IMR-90 (cell line): Measurements from ENCODE around the gene HERPUD1. TPM values are rescaled to one million over a fixed set of nuclear protein-coding genes. Genes with fewer than 3 reads are reported as not detected.

Source experiments
- ATAC-seq: fragments of 200-7000 bp; cut with Tn5 transposase; 2 replicates; pipeline ENCODE4 v1.9.1; 2020; ENCODE audit warnings: low read depth, mild to moderate bottlenecking, moderate library complexity
- BruUV-seq: library from RNA; stranded (reverse); fragments of 400-500 nt; replicated peaks from 2 replicates; lab custom pipeline; 2021; lab: Mats Ljungman, UMichigan
- CTCF ChIA-PET: fragments of 300-600 bp; formaldehyde crosslinking; extraction: SDS; loops from one replicate; lab custom pipeline; 2021; ENCODE audit warnings: antibody characterized with exemption; lab: Yijun Ruan, JAX
- POLR2A ChIA-PET: fragments of 300-600 bp; sonication (Branson Sonifier 250); formaldehyde crosslinking; loops from one replicate; lab custom pipeline; 2022; ENCODE audit warnings: antibody characterized with exemption; ENCODE audit not compliant: unreplicated experiment; lab: Charles Lee
- DNase-seq: peaks from one replicate; pipeline ENCODE4 v3.0.0; 2013
- H2AFZ ChIP-seq: replicated peaks from 2 replicates; pipeline ENCODE3; 2013; ENCODE audit warnings: low read length, mild to moderate bottlenecking; ENCODE audit not compliant: poor library complexity
- H2AK5ac ChIP-seq: 2 replicates; pipeline ENCODE4 v1.6.1; 2013; ENCODE audit warnings: low read depth, low read length, inconsistent platforms
- H2AK9ac ChIP-seq: replicated peaks from 2 replicates; pipeline ENCODE3; 2013; ENCODE audit warnings: mild to moderate bottlenecking, low read depth, low read length, moderate library complexity; ENCODE audit not compliant: poor library complexity
- H2BK120ac ChIP-seq: 2 replicates; pipeline ENCODE4 v1.6.1; 2013; ENCODE audit warnings: low read depth, low read length, inconsistent platforms
- H2BK15ac ChIP-seq: 3 replicates; pipeline ENCODE4 v1.6.1; 2013; ENCODE audit warnings: low read depth, low read length, inconsistent platforms
- H2BK20ac ChIP-seq: 2 replicates; pipeline ENCODE4 v1.6.1; 2013; ENCODE audit warnings: low read depth, mild to moderate bottlenecking, inconsistent platforms, low read length, moderate library complexity
- H2BK5ac ChIP-seq: 2 replicates; pipeline ENCODE4 v1.6.1; 2013; ENCODE audit warnings: mild to moderate bottlenecking, low read depth, low read length, inconsistent platforms; ENCODE audit not compliant: poor library complexity, severe bottlenecking
- H3K14ac ChIP-seq: replicated peaks from 2 replicates; pipeline ENCODE4 v1.6.1; 2013; ENCODE audit warnings: low read depth, low read length, inconsistent platforms
- H3K18ac ChIP-seq: 2 replicates; pipeline ENCODE4 v1.6.1; 2013; ENCODE audit warnings: low read depth, low read length, control low read depth
- H3K23ac ChIP-seq: 2 replicates; pipeline ENCODE4 v1.6.1; 2013; ENCODE audit warnings: low read depth, low read length, inconsistent platforms
- H3K27ac ChIP-seq: 2 replicates; pipeline ENCODE4 v1.5.1; 2013; ENCODE audit warnings: mild to moderate bottlenecking, control low read depth, low read length; ENCODE audit not compliant: insufficient read depth
- H3K27me3 ChIP-seq: 2 replicates; pipeline ENCODE4 v1.6.1; 2013; ENCODE audit warnings: low read length; ENCODE audit not compliant: control insufficient read depth, insufficient read depth
- H3K36me3 ChIP-seq: 2 replicates; pipeline ENCODE4 v1.6.1; 2013; ENCODE audit warnings: low read length, mixed read lengths; ENCODE audit not compliant: control insufficient read depth, insufficient read depth
- H3K4ac ChIP-seq: 2 replicates; pipeline ENCODE4 v1.6.1; 2013; ENCODE audit warnings: low read depth, low read length, inconsistent platforms
- H3K4me1 ChIP-seq: 2 replicates; pipeline ENCODE4 v1.6.1; 2013; ENCODE audit warnings: low read length, mixed read lengths; ENCODE audit not compliant: control insufficient read depth, insufficient read depth
- H3K4me2 ChIP-seq: 2 replicates; pipeline ENCODE4 v1.6.1; 2013; ENCODE audit warnings: low read depth, mild to moderate bottlenecking, control low read depth, low read length, moderate library complexity
- H3K4me3 ChIP-seq: 2 replicates; pipeline ENCODE4 v1.5.1; 2013; ENCODE audit warnings: low read depth, mild to moderate bottlenecking, control low read depth, low read length, moderate library complexity; ENCODE audit not compliant: insufficient read depth
- H3K56ac ChIP-seq: 2 replicates; pipeline ENCODE4 v1.6.1; 2013; ENCODE audit warnings: low read length, inconsistent platforms; ENCODE audit not compliant: insufficient read depth; ENCODE audit errors: extremely low read depth
- H3K79me1 ChIP-seq, 2 experiments: 2 replicates each; pipeline ENCODE4 v1.6.1; 2013; ENCODE audit warnings: low read length in 2 of 2, inconsistent platforms in 1 of 2, low read depth in 1 of 2
- H3K9ac ChIP-seq: 2 replicates; pipeline ENCODE4 v1.6.1; 2013; ENCODE audit warnings: low read depth, low read length, control low read depth
- H3K9me1 ChIP-seq: 2 replicates; pipeline ENCODE4 v1.6.1; 2013; ENCODE audit warnings: low read length, inconsistent platforms; ENCODE audit not compliant: insufficient read depth
- H3K9me3 ChIP-seq: 2 replicates; pipeline ENCODE4 v1.6.1; 2013; ENCODE audit warnings: low read length; ENCODE audit not compliant: control insufficient read depth, insufficient read depth
- H4K20me1 ChIP-seq: 2 replicates; pipeline ENCODE4 v1.6.1; 2013; ENCODE audit warnings: low read length, inconsistent platforms; ENCODE audit not compliant: insufficient read depth
- H4K5ac ChIP-seq: 2 replicates; pipeline ENCODE4 v1.6.1; 2013; ENCODE audit warnings: mild to moderate bottlenecking, low read depth, low read length, control low read depth
- H4K8ac ChIP-seq, 2 experiments: 2 replicates each; pipeline ENCODE4 v1.6.1; 2013; ENCODE audit warnings: low read depth in 2 of 2, low read length in 2 of 2, control low read depth in 1 of 2, inconsistent platforms in 1 of 2
- H4K91ac ChIP-seq: 2 replicates; pipeline ENCODE4 v1.6.1; 2013; ENCODE audit warnings: low read depth, low read length, inconsistent platforms; ENCODE audit not compliant: insufficient read depth
- BHLHE40 ChIP-seq: fragments of 150-350 bp; IDR thresholded peaks from 2 replicates; pipeline ENCODE4 v1.6.1; 2016; ENCODE audit warnings: mild to moderate bottlenecking, low read depth, low read length
- CEBPB ChIP-seq: IDR thresholded peaks from 2 replicates; pipeline ENCODE4 v1.6.1; 2012; ENCODE audit warnings: low read depth, low read length, improper control_type of control experiment
- CHD1 ChIP-seq: IDR thresholded peaks from 2 replicates; pipeline ENCODE4 v1.6.1; 2012; ENCODE audit warnings: low read depth, low read length, improper control_type of control experiment
- FOS ChIP-seq: fragments of 150-350 bp; IDR thresholded peaks from 2 replicates; pipeline ENCODE4 v1.6.1; 2016; ENCODE audit warnings: low read depth, low read length
- MAFK ChIP-seq: IDR thresholded peaks from 2 replicates; pipeline ENCODE4 v1.6.1; 2012; ENCODE audit warnings: low read depth, low read length, improper control_type of control experiment
- MAZ ChIP-seq: IDR thresholded peaks from 2 replicates; pipeline ENCODE4 v1.6.1; 2012; ENCODE audit warnings: low read depth, mild to moderate bottlenecking, low read length, improper control_type of control experiment, moderate library complexity, borderline replicate concordance
- MXI1 ChIP-seq: IDR thresholded peaks from 2 replicates; pipeline ENCODE4 v1.6.1; 2012; ENCODE audit warnings: low read depth, mild to moderate bottlenecking, low read length, moderate library complexity, borderline replicate concordance
- POLR2A ChIP-seq: IDR thresholded peaks from 2 replicates; pipeline ENCODE4 v1.6.1; 2012; ENCODE audit warnings: mild to moderate bottlenecking, low read depth, low read length
- RAD21 ChIP-seq: IDR thresholded peaks from 2 replicates; pipeline ENCODE4 v1.6.1; 2012; ENCODE audit warnings: low read length, improper control_type of control experiment
- RCOR1 ChIP-seq: IDR thresholded peaks from 2 replicates; pipeline ENCODE4 v1.6.1; 2012; ENCODE audit warnings: mild to moderate bottlenecking, low read length, improper control_type of control experiment; ENCODE audit not compliant: insufficient replicate concordance
- RFX5 ChIP-seq: IDR thresholded peaks from 2 replicates; pipeline ENCODE4 v1.8.0; 2012; ENCODE audit warnings: low read depth, mild to moderate bottlenecking, low read length, moderate library complexity
- SMC3 ChIP-seq: fragments of 150-350 bp; IDR thresholded peaks from 2 replicates; pipeline ENCODE4 v1.6.1; 2016; ENCODE audit warnings: low read depth, mild to moderate bottlenecking, antibody characterized with exemption, low read length, moderate library complexity
- WGBS, 2 experiments: methylation state at CpG; one replicate each; pipeline versions ENCODE4 v1.1.5 to v1.1.7; 2013; ENCODE audit warnings: missing lambda C conversion rate in 2 of 2; ENCODE audit not compliant: insufficient read length in 1 of 2; ENCODE audit errors: extremely low coverage in 2 of 2; 5-methylcytosine and 5-hydroxymethylcytosine counted together
- dilution Hi-C: fragments of 300-500 bp; cut with HindIII; formaldehyde crosslinking; loops from one replicate; pipeline ENCODE4 v1.14.3; 2018; ENCODE audit warnings: low sequenced_read_pairs; ENCODE audit not compliant: unreplicated experiment
- in situ Hi-C: fragments of 300-500 bp; cut with MboI; formaldehyde crosslinking; loops from 3 replicates; pipeline ENCODE4 v1.14.3; 2019; ENCODE audit warnings: low sequenced_read_pairs, inconsistent platforms, mixed read lengths
- intact Hi-C: fragments of 100-400 bp; cut with micrococcal nuclease; formaldehyde crosslinking; loops from 2 replicates; pipeline ENCODE4 v1.10.0; 2022
- polyA plus RNA-seq, 3 experiments: library from polyadenylated mRNA; depleted of rRNA; stranded (reverse); fragments of >200 nt; gene quantifications; 2 replicates each; pipeline ENCODE4 v1.2.3, GENCODE V29; 2012; ENCODE audit warnings: low replicate concordance in 1 of 3
- total RNA-seq: library from RNA; depleted of rRNA; stranded (reverse); fragments of >200 nt; gene quantifications from 2 replicates; pipeline ENCODE4 v1.2.3, GENCODE V29; 2012
- TF ChIP-seq, protein P1 (sequence below): fragments of 150-350 bp; IDR thresholded peaks from 2 replicates; pipeline ENCODE4 v1.6.1; 2017; ENCODE audit warnings: mild to moderate bottlenecking, antibody characterized with exemption, low read length, low read depth
- TF ChIP-seq, protein P2 (sequence below): conservative IDR thresholded peaks from 2 replicates; pipeline ENCODE4 v1.5.1; 2012; ENCODE audit warnings: mild to moderate bottlenecking, low read depth, low read length, improper control_type of control experiment

HERPUD1 gene
- total and polyA plus RNA-seq, 2 of the 4 experiments (the other 2 are of a cell fraction): 130 to 148 TPM

DNA sequence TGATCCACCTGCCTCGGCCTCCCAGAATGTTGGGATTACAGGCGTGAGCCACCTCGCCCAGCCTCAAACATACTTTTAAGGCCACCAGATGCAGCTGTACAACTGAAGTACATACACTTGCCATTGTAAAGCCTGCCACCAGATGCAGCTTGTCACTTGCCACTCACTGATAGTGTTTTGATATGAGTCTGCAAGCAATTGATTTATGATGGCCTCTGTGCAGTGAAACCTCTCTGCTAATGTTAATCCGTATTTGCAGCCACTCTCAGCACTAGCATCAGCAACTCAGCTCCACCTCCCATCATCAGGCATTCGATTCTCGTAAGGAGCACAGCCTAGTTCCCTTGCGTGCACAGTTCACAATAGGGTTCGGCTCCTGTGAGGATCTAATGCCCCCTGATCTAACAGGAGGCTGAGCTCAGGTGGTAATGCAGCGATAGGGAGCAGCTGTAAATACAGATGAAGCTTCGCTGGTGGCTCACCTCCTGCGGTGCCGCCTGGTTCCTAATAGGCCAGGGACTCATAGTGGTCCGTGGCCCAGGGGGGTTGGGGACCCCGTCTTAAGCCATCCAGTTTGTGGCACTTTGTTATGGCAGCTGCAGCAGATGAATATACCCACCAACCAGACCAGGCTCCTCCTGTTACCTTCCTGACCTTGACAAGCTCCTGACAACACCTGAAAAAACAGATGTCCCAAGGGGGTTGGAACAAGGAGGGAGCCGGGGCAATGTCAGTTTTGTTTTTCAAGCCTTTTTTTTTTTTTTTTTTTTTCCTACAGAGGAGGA, 1.3 kb upstream of the HERPUD1 start:
- no peak overlapping the region for H3K4me2 ChIP-seq
- peak overlapping the region; percentile 82; the same call in 2 of the 3 replicates for H2BK15ac ChIP-seq
- no peak overlapping the region for H3K9ac ChIP-seq
- intact Hi-C loops: no loop called here
- ChIA-PET CTCF (no interaction called here), POLR2A (no interaction called here)
- dilution Hi-C loops: no loop called here
- peaks cover 9 to 27% of the 10 kb centered on the region in 2 experiments for H3K79me1 ChIP-seq
- H2BK20ac ChIP-seq: 0 out of 2 replicates have a peak overlapping the region, but pooled peaks have one; percentile 4
- TF ChIP-seq, protein P1, sequence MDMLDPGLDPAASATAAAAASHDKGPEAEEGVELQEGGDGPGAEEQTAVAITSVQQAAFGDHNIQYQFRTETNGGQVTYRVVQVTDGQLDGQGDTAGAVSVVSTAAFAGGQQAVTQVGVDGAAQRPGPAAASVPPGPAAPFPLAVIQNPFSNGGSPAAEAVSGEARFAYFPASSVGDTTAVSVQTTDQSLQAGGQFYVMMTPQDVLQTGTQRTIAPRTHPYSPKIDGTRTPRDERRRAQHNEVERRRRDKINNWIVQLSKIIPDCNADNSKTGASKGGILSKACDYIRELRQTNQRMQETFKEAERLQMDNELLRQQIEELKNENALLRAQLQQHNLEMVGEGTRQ: no peak
- no peak for TF ChIP-seq RAD21
- TF ChIP-seq MAFK: no peak
- TF ChIP-seq RCOR1: no peak
- TF ChIP-seq RFX5: no peak
- no peak for TF ChIP-seq MXI1
- no peak for TF ChIP-seq MAZ
- TF ChIP-seq, protein P2, sequence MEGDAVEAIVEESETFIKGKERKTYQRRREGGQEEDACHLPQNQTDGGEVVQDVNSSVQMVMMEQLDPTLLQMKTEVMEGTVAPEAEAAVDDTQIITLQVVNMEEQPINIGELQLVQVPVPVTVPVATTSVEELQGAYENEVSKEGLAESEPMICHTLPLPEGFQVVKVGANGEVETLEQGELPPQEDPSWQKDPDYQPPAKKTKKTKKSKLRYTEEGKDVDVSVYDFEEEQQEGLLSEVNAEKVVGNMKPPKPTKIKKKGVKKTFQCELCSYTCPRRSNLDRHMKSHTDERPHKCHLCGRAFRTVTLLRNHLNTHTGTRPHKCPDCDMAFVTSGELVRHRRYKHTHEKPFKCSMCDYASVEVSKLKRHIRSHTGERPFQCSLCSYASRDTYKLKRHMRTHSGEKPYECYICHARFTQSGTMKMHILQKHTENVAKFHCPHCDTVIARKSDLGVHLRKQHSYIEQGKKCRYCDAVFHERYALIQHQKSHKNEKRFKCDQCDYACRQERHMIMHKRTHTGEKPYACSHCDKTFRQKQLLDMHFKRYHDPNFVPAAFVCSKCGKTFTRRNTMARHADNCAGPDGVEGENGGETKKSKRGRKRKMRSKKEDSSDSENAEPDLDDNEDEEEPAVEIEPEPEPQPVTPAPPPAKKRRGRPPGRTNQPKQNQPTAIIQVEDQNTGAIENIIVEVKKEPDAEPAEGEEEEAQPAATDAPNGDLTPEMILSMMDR: no peak
- no peak for TF ChIP-seq FOS
- TF ChIP-seq CHD1: no peak
- no peak for TF ChIP-seq CEBPB
- TF ChIP-seq POLR2A: no peak
- TF ChIP-seq SMC3: no peak
- TF ChIP-seq BHLHE40: no peak
- peak overlapping the region; percentile 100 for H2AK9ac ChIP-seq
- no peak overlapping the region; the same call in 1 of the 2 replicates for H3K18ac ChIP-seq
- no TSS peak for BruUV-seq
- peak overlapping the region; percentile 100 for H3K4ac ChIP-seq
- peak overlapping the region; percentile 91 to 100 for H4K8ac ChIP-seq
- H3K9me3 ChIP-seq: no peaks in the 10 kb centered on the region
- H3K9me1 ChIP-seq: peaks cover 7% of the 10 kb centered on the region
- peak overlapping the region; percentile 19; the same call in 1 of the 2 replicates for H3K27ac ChIP-seq
- peaks cover 8% of the 10 kb centered on the region for H3K4me1 ChIP-seq
- H3K23ac ChIP-seq: peak overlapping the region; percentile 99
- peak overlapping the region; percentile 82 for H2AFZ ChIP-seq
- in situ Hi-C loops: no loop called here
- peak overlapping the region; percentile 80 for H4K91ac ChIP-seq
- ATAC-seq: no peak
- H4K20me1 ChIP-seq: peaks cover 34% of the 10 kb centered on the region
- H2BK120ac ChIP-seq: peak overlapping the region; percentile 90
- no peak overlapping the region for H3K56ac ChIP-seq
- no CpG with 5 or more reads among the region's 15 CpGs for WGBS, 2 experiments
- H4K5ac ChIP-seq: peak overlapping the region; percentile 99
- H3K4me3 ChIP-seq: no peak overlapping the region
- H2AK5ac ChIP-seq: peak overlapping the region; percentile 42
- peaks cover 6% of the 10 kb centered on the region for H3K36me3 ChIP-seq
- peak overlapping the region; percentile 100; the same call in 1 of the 2 replicates for H3K14ac ChIP-seq
- no peak for DNase-seq
- H2BK5ac ChIP-seq: peak overlapping the region; percentile 2
- H3K27me3 ChIP-seq: no peaks in the 10 kb centered on the region
